Inferior parietal cortex (tissue), 1 donor: ENCODE data around the gene EYA2.

Experiments used
- DNase-seq: peaks from one replicate; pipeline ENCODE4 v3.0.0-alpha.2; 2016; ENCODE audit errors: extremely low spot score

The EYA2 gene

GRCh38 chr20:47108994-47109393 is 214.4 kb downstream of the EYA2 start:
- DNase-seq: no peak

- no peak for DNase-seq
Observed at GRCh38 chr20:47110819-47111218, 216.2 kb downstream of the EYA2 start.

- DNase-seq: no peak
Observed at GRCh38 chr20:47111576-47111975, 216.9 kb downstream of the EYA2 start.

GRCh38 chr20:47113362-47114109 is 218.9 kb downstream of the EYA2 start:
- DNase-seq: no peak

- no peak for DNase-seq
Observed at GRCh38 chr20:47115694-47116093, 221.1 kb downstream of the EYA2 start.

GRCh38 chr20:47117371-47117770 is 222.7 kb downstream of the EYA2 start:
- no peak for DNase-seq

GRCh38 chr20:47117773-47118172 is 223.1 kb downstream of the EYA2 start:
- DNase-seq: no peak

- no peak for DNase-seq
Observed at GRCh38 chr20:47118206-47118605, 223.6 kb downstream of the EYA2 start.

GRCh38 chr20:47118641-47119040 is 224.0 kb downstream of the EYA2 start:
- no peak for DNase-seq

- DNase-seq: no peak
Observed at GRCh38 chr20:47120346-47120936, 225.8 kb downstream of the EYA2 start.

- no peak for DNase-seq
Observed at GRCh38 chr20:47122560-47122959, 227.9 kb downstream of the EYA2 start.

GRCh38 chr20:47124181-47124717 is 229.6 kb downstream of the EYA2 start:
- no peak for DNase-seq

- no peak for DNase-seq
Observed at GRCh38 chr20:47125508-47125757, 230.8 kb downstream of the EYA2 start.

GRCh38 chr20:47125758-47126591 is 231.3 kb downstream of the EYA2 start:
- DNase-seq: no peak

- no peak for DNase-seq
Observed at GRCh38 chr20:47126709-47127108, 232.1 kb downstream of the EYA2 start.

GRCh38 chr20:47127546-47127945 is 232.9 kb downstream of the EYA2 start:
- DNase-seq: no peak

- no peak for DNase-seq
Observed at GRCh38 chr20:47127999-47128398, 233.4 kb downstream of the EYA2 start.

- no peak for DNase-seq
Observed at GRCh38 chr20:47129306-47129705, 234.7 kb downstream of the EYA2 start.

- no peak for DNase-seq
Observed at GRCh38 chr20:47133809-47134456, 239.3 kb downstream of the EYA2 start.

GRCh38 chr20:47136782-47137181 is 242.1 kb downstream of the EYA2 start:
- no peak for DNase-seq

GRCh38 chr20:47137231-47137870 is 242.7 kb downstream of the EYA2 start:
- no peak for DNase-seq
